ENCODE measurements around the gene YY1.
"Not testable (repeated sequence)": the region's sequence is repeated elsewhere in the genome, so short reads cannot be mapped to it uniquely, and the experiment has no call there.

The YY1 gene

GRCh38 chr14:100306998-100307765, 68.2 kb downstream of the YY1 start:
- Histone ChIP-seq H3K79me1 (replicated peaks; ENCODE audit: low read length, poor library complexity, severe bottlenecking) (peaks cover 35% of the 10 kb centered on the region), H3K14ac (ENCODE audit: low read length in 2 of 2) (peak overlapping the region in 1 of 2 experiments; percentile 2), H2BK12ac (ENCODE audit: low read length in 2 of 2) (peak overlapping the region in 1 of 2 experiments; percentile 34), H3K4me1 (ENCODE audit: control insufficient read depth, insufficient read depth, low read depth, low read length) (peaks cover 40% of the 10 kb centered on the region), H3K4ac (ENCODE audit: low read depth in 1 of 2, low read length in 2 of 2) (peak overlapping the region; percentile 71 to 88), H2BK120ac (ENCODE audit: low read depth, low read length) (peak overlapping the region; percentile 84), H3K27ac (ENCODE audit: low read length, poor library complexity, severe bottlenecking) (no peak overlapping the region), H4K91ac (ENCODE audit: low read length) (peak overlapping the region; percentile 83), H3K27me3 (ENCODE audit: control insufficient read depth in 1 of 2, insufficient read depth in 1 of 2, low read length in 2 of 2) (peaks cover 0 to 16% of the 10 kb centered on the region in 2 experiments), H2AK5ac (ENCODE audit: low read length, severe bottlenecking) (peak overlapping the region; percentile 72), H3K9me3 (ENCODE audit: control insufficient read depth, low read length) (no peaks in the 10 kb centered on the region), H2AFZ (ENCODE audit: low read depth, low read length) (peak overlapping the region; percentile 16), H3K4me2 (ENCODE audit: low read length, poor library complexity, severe bottlenecking) (peak overlapping the region; percentile 86), H3K23ac (ENCODE audit: low read length in 2 of 2) (peak overlapping the region in 1 of 2 experiments; percentile 46), H3K9ac (ENCODE audit: low read length) (peak overlapping the region; percentile 85), H3K4me3 (ENCODE audit: insufficient read depth in 1 of 2, low read depth in 1 of 2, low read length in 2 of 2) (peak overlapping the region; percentile 85 to 87), H2BK15ac (ENCODE audit: low read depth, poor library complexity, severe bottlenecking) (peak overlapping the region; percentile 78), H2BK5ac (ENCODE audit: low read depth, low read length, poor library complexity, severe bottlenecking) (peak overlapping the region; percentile 68), H3K18ac (ENCODE audit: low read depth in 1 of 2, low read length in 2 of 2) (peak overlapping the region; percentile 92 to 97), H4K8ac (ENCODE audit: low read length) (peak overlapping the region; percentile 82), H3K36me3 (ENCODE audit: control insufficient read depth in 1 of 2, insufficient read depth in 2 of 2, low read depth in 1 of 2, low read length in 2 of 2) (peaks cover 0 to 18% of the 10 kb centered on the region in 2 experiments)
- WGBS, result 5% methylated on average over 46 of the region's 49 CpGs
- DNase-seq, result peak; percentile 46

- Histone ChIP-seq H2AK5ac (ENCODE audit: low read length, severe bottlenecking) (peak overlapping the region; percentile 72), H3K4ac (ENCODE audit: low read depth in 1 of 2, low read length in 2 of 2) (peak overlapping the region in 1 of 2 experiments; percentile 71), H3K27ac (ENCODE audit: low read length, poor library complexity, severe bottlenecking) (no peak overlapping the region), H3K4me3 (ENCODE audit: insufficient read depth in 1 of 2, low read depth in 1 of 2, low read length in 2 of 2) (peak overlapping the region; percentile 85 to 87), H3K9me3 (ENCODE audit: control insufficient read depth, low read length) (no peaks in the 10 kb centered on the region), H2AFZ (ENCODE audit: low read depth, low read length) (no peak overlapping the region), H3K18ac (ENCODE audit: low read depth in 1 of 2, low read length in 2 of 2) (no peak overlapping the region), H4K91ac (ENCODE audit: low read length) (peak overlapping the region; percentile 65), H3K9ac (ENCODE audit: low read length) (peak overlapping the region; percentile 85), H3K14ac (ENCODE audit: low read length in 2 of 2) (no peak overlapping the region), H2BK120ac (ENCODE audit: low read depth, low read length) (no peak overlapping the region), H3K4me1 (ENCODE audit: control insufficient read depth, insufficient read depth, low read depth, low read length) (peaks cover 42% of the 10 kb centered on the region), H3K36me3 (ENCODE audit: control insufficient read depth in 1 of 2, insufficient read depth in 2 of 2, low read depth in 1 of 2, low read length in 2 of 2) (peaks cover 0 to 18% of the 10 kb centered on the region in 2 experiments), H4K8ac (ENCODE audit: low read length) (no peak overlapping the region), H3K79me1 (replicated peaks; ENCODE audit: low read length, poor library complexity, severe bottlenecking) (peaks cover 33% of the 10 kb centered on the region), H2BK5ac (ENCODE audit: low read depth, low read length, poor library complexity, severe bottlenecking) (no peak overlapping the region), H2BK12ac (ENCODE audit: low read length in 2 of 2) (peak overlapping the region in 1 of 2 experiments; percentile 57), H3K23ac (ENCODE audit: low read length in 2 of 2) (peak overlapping the region in 1 of 2 experiments; percentile 9), H2BK15ac (ENCODE audit: low read depth, poor library complexity, severe bottlenecking) (no peak overlapping the region), H3K27me3 (ENCODE audit: control insufficient read depth in 1 of 2, insufficient read depth in 1 of 2, low read length in 2 of 2) (peaks cover 0 to 23% of the 10 kb centered on the region in 2 experiments), H3K4me2 (ENCODE audit: low read length, poor library complexity, severe bottlenecking) (peak overlapping the region; percentile 86)
- DNase-seq, result no peak
- WGBS, result 84% methylated on average over 5 of the region's 5 CpGs
Observed at GRCh38 chr14:100307766-100308426, 69.0 kb downstream of the YY1 start.

GRCh38 chr14:100308427-100308792, 69.5 kb downstream of the YY1 start:
- peaks cover 30% of the 10 kb centered on the region for H3K79me1 ChIP-seq (replicated peaks; ENCODE audit: low read length, poor library complexity, severe bottlenecking)
- WGBS, result 91% methylated on average over 6 of the region's 6 CpGs
- DNase-seq, result not testable (repeated sequence)

More at GRCh38 chr14:100308427-100308792, 69.5 kb downstream of the YY1 start:
- Histone ChIP-seq H3K4me1 (ENCODE audit: control insufficient read depth, insufficient read depth, low read depth, low read length) (peaks cover 45% of the 10 kb centered on the region), H3K36me3 (ENCODE audit: control insufficient read depth in 1 of 2, insufficient read depth in 2 of 2, low read depth in 1 of 2, low read length in 2 of 2) (peaks cover 0 to 14% of the 10 kb centered on the region in 2 experiments), H3K27me3 (ENCODE audit: control insufficient read depth in 1 of 2, insufficient read depth in 1 of 2, low read length in 2 of 2) (peaks cover 0 to 27% of the 10 kb centered on the region in 2 experiments)
- H3K14ac ChIP-seq (ENCODE audit: low read length in 2 of 2); H2BK120ac ChIP-seq (ENCODE audit: low read depth, low read length); H3K18ac ChIP-seq (ENCODE audit: low read depth in 1 of 2, low read length in 2 of 2); H3K4me3 ChIP-seq (ENCODE audit: insufficient read depth in 1 of 2, low read depth in 1 of 2, low read length in 2 of 2); H2AFZ ChIP-seq (ENCODE audit: low read depth, low read length); H4K8ac ChIP-seq (ENCODE audit: low read length); H3K27ac ChIP-seq (ENCODE audit: low read length, poor library complexity, severe bottlenecking); H3K4ac ChIP-seq (ENCODE audit: low read depth in 1 of 2, low read length in 2 of 2); H3K4me2 ChIP-seq (ENCODE audit: low read length, poor library complexity, severe bottlenecking); H3K23ac ChIP-seq (ENCODE audit: low read length in 2 of 2); H3K9me3 ChIP-seq (ENCODE audit: control insufficient read depth, low read length); H2BK15ac ChIP-seq (ENCODE audit: low read depth, poor library complexity, severe bottlenecking); H3K9ac ChIP-seq (ENCODE audit: low read length); H2AK5ac ChIP-seq (ENCODE audit: low read length, severe bottlenecking); H2BK5ac ChIP-seq (ENCODE audit: low read depth, low read length, poor library complexity, severe bottlenecking); H2BK12ac ChIP-seq (ENCODE audit: low read length in 2 of 2); H4K91ac ChIP-seq (ENCODE audit: low read length): not testable (repeated sequence)

Data from mesenchymal stem cell (in vitro differentiated cells and primary cell).